ENCODE results near the gene HOXB2.

Gene HOXB2

DNA sequence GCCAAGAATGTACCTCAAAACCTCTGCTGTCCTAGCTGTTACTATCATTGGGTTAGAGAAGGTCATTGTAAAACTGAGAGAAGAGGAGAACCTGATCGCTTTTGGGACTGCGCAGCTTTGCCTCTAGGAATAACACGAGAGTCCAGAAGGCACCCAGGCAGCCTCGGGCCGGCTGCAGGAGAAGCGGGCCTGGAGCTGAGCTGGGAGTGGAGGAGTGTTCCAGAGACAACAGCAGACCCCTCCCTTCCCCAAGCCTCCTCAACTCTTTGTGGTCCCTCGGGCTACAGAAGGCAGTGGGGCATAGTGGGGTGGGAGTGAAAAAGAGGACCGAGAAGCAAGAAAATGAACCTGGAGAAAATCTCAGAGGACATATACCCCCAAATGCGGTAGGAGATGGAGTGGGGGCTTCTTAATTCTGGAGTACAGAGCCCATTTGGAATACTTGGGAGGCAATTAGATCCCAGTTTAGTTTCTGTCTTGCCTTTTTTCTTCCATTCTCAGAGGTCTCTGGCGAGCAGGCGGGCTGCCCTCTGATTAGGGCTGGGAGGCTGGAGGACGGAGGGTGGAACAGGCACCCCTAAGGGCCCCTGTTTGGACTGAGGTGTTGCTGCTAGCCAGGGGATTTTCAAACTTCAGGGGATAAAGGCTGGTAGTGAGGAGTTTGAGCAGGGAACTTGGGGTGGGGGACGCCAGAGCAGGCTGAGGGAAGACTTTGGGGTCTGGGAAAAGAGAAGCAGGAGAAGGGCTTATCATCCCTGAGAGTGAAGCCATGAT, 13.3 kb upstream of the HOXB2 start:
- no peak overlapping the region for H3K4me3 ChIP-seq
- no peak overlapping the region for H3K9ac ChIP-seq
- peaks cover 0 to 73% (median 28%) of the 10 kb centered on the region in 11 experiments; a peak in 15 of 22 replicates for H4K20me1 ChIP-seq
- peaks cover 96 to 100% (median 100%) of the 10 kb centered on the region in 11 experiments for H3K27me3 ChIP-seq
- H3K36me3 ChIP-seq, result no peaks in the 10 kb centered on the region
- H3K27ac ChIP-seq, result no peak overlapping the region
- H3K9me3 ChIP-seq (replicated peaks in 1 of 11), result no peaks in the 10 kb centered on the region
- H3K4me2 ChIP-seq, result no peak overlapping the region
- no peak for TF ChIP-seq Cebpa-rat (IDR thresholded peaks at IDR 0.05)
- no peaks in the 10 kb centered on the region for H3K4me1 ChIP-seq

DNA sequence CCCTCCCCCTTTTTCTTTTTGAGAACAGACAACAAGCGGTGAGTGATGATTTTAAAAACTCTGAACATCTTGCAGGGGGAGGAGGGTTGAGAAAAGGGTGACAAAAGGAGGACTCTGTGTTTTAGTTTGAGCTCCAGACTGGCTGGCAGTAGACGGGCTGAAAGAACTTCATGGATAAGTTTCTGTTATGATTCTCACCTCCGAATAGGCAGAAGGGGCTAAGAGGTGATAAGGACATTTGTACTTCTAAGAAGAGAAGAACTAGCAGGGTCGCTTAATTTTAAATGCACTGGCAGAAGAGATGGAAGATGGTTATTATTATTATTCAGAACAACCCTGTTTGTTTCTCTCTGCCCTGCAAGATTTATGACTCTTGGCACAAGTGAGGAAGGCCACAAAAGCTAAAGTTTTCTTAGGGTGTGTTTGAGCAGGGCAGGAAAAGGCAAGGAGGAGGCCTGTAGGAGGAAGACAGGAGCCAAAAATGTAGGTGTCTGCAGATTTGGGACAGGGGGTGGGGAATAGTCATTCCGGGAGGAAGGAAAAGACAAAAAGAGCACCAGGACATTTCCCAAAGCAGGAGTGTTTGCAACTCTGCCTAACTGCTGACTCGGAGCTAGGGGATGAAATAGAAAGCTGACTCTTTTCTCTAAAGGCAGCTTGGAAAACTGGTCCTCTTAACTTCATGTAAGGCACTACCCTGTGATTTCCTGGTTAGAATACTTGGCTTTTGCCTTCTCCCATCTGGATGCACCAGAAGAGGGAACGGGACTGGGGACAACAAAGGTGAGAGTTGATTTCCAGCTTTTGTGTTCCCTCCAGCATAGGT, 11.9 kb upstream of the HOXB2 start:
- H3K4me3 ChIP-seq, result no peak overlapping the region
- H4K20me1 ChIP-seq, result peaks cover 0 to 72% (median 34%) of the 10 kb centered on the region in 11 experiments; a peak in 15 of 22 replicates
- H3K27ac ChIP-seq, result no peak overlapping the region
- H3K4me2 ChIP-seq, result no peak overlapping the region
- TF ChIP-seq Cebpa-rat (IDR thresholded peaks at IDR 0.05), result no peak
- no peak overlapping the region for H3K9ac ChIP-seq
- no peaks in the 10 kb centered on the region for H3K9me3 ChIP-seq (replicated peaks in 1 of 11)
- no peaks in the 10 kb centered on the region for H3K36me3 ChIP-seq
- H3K4me1 ChIP-seq, result no peaks in the 10 kb centered on the region
- peaks cover 95 to 100% (median 100%) of the 10 kb centered on the region in 11 experiments for H3K27me3 ChIP-seq

DNA sequence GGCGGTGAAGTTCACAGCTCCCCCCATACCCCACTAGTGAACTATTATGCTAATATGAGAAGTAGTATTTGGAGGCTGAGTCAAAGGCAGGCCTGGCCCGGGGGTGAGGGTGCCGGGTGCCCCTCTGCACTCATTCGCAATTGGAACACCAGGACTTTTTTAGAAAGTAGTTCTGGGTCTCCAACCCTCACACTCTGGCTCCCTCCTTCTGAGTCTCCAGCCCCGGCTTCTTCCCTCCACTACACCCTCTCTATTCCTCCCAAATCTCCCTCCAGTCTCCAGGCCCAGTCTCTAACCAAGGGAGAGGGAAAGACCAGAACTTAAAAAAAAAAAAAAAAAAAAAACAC, 11.3 kb upstream of the HOXB2 start:
- Histone ChIP-seq H3K27ac (no peak overlapping the region), H3K9me3 (replicated peaks in 1 of 11) (no peaks in the 10 kb centered on the region), H4K20me1 (peaks cover 0 to 72% (median 34%) of the 10 kb centered on the region in 11 experiments; a peak in 15 of 22 replicates), H3K9ac (no peak overlapping the region), H3K4me3 (no peak overlapping the region), H3K36me3 (no peaks in the 10 kb centered on the region), H3K4me2 (no peak overlapping the region), H3K4me1 (no peaks in the 10 kb centered on the region), H3K27me3 (peaks cover 95 to 100% (median 99%) of the 10 kb centered on the region in 11 experiments)
- TF ChIP-seq Cebpa-rat (IDR thresholded peaks at IDR 0.05), result no peak

DNA sequence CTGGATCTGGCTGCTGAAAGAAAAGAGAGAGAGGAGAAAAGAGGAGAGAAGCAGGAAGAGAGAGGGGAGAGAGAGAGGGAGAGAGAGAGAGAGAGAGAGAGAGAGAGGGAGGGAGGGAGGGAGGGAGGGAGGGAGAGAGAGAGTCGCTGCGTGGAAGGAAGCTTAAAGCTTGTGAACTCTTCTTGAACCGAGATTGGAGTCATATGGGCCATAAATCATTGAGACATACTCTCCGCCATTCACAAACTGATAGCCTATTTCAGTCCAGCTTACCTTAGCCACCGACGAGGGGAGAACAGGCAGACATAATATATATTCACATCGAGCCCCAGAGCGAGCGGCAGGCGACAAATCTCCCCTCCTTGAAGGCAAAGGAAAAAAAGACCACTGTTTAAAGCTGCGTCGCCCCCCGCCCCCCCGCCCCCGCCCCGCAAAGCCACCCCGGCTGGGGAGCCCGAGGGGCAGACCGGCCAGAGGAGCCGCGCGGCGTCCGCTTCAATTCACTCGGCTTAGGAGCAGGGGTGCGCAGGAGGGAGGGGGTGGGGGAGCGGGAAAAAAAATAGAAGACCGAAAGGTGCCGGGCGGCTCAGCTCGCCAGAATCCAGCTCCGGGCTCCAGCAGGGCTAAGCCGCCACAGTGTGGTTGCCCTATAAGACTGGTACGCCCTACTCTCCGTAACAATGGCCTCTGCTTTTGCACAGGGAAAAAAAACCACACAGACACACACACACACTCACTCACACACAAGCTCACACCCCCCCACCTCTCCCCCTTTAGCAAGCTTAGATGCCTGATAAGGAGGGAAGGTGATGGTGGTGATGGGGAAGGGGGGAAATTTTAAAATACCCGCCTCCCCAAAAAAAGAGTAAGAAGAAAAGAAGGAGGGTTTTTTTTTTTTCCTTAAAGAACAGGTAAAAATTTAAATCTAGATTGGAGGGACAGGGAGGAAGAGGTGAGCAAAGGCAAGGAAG, 10.6 kb upstream of the HOXB2 start:
- no peaks in the 10 kb centered on the region for H3K4me1 ChIP-seq
- H3K9ac ChIP-seq, result no peak overlapping the region
- H3K27ac ChIP-seq, result no peak overlapping the region
- TF ChIP-seq Cebpa-rat (IDR thresholded peaks at IDR 0.05), result no peak
- H3K27me3 ChIP-seq, result peaks cover 90 to 100% (median 97%) of the 10 kb centered on the region in 11 experiments
- no peak overlapping the region for H3K4me2 ChIP-seq
- peaks cover 0 to 71% (median 34%) of the 10 kb centered on the region in 11 experiments; a peak in 15 of 22 replicates for H4K20me1 ChIP-seq
- no peaks in the 10 kb centered on the region for H3K36me3 ChIP-seq
- H3K9me3 ChIP-seq (replicated peaks in 1 of 11), result no peaks in the 10 kb centered on the region
- H3K4me3 ChIP-seq, result no peak overlapping the region

DNA sequence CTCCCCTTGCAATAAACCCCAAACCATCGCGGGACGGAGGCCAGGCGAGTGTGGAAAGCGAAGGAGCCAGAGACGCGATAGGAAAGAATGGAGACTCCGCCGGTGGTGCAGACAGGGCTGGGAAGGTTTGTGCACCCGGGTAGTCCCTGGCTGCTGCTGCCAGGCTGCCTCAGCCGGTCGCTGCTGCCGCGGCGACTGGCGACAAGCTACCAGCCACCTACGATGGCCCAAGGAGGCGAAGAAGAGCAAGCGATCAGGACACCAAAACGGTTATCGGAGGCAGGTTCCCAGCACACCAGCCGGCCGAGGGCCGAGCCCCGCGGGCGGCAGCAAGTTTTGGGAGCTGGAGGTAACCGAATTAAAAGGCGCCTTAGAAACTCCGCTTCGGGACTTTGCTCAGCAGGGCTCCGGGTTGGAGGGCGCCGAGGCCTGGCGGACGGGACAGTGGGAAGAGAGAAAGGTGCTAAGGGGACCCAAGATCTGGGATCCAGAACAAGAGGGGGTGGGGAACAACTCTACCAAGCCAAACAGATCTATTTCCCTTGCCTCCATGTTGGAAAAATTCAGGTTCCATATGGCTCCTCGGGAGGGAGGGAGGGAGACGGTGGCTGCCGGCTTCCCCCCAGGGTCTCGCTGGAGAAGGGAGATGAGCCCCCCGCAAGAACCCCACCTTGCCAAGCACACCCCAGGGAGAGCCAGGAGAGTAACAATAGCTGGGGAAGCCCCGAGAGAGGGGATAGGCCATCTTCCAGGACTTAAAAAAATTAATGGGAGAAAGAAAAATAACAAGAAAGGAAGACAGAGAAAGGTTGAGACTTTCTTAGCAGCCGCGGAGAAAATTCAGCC, 9.7 kb upstream of the HOXB2 start:
- H3K4me3 ChIP-seq, result no peak overlapping the region
- H3K4me2 ChIP-seq, result no peak overlapping the region
- no peaks in the 10 kb centered on the region for H3K4me1 ChIP-seq
- no peak for TF ChIP-seq Cebpa-rat (IDR thresholded peaks at IDR 0.05)
- H4K20me1 ChIP-seq, result peaks cover 0 to 70% (median 27%) of the 10 kb centered on the region in 11 experiments; a peak in 15 of 22 replicates
- no peaks in the 10 kb centered on the region for H3K9me3 ChIP-seq (replicated peaks in 1 of 11)
- H3K9ac ChIP-seq, result no peak overlapping the region
- no peak overlapping the region for H3K27ac ChIP-seq
- H3K36me3 ChIP-seq, result no peaks in the 10 kb centered on the region
- peaks cover 90 to 100% (median 97%) of the 10 kb centered on the region in 11 experiments for H3K27me3 ChIP-seq

DNA sequence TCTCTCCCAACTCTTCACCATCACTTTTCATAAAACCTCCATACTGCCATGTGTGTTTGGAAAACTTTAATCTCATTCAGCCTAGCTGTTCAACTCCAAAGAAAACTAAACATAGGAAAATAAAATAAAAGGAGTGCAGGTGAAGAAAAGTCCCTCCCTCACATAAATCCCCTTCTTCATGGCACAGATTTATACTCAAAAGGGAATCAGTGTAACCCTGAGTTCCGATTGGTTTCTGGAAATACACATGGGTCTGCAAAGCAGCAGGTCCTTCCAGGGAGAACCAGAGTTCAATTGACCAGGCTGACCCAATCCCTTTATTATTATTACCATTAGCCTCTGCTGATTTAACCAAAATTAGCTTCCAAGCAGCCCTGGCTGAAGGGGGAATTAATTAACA, 8.9 kb upstream of the HOXB2 start:
- no peak overlapping the region for H3K4me2 ChIP-seq
- TF ChIP-seq Cebpa-rat (IDR thresholded peaks at IDR 0.05), result no peak
- H3K27me3 ChIP-seq, result peaks cover 90 to 100% (median 97%) of the 10 kb centered on the region in 11 experiments
- no peak overlapping the region for H3K4me3 ChIP-seq
- no peaks in the 10 kb centered on the region for H3K9me3 ChIP-seq (replicated peaks in 1 of 11)
- H3K36me3 ChIP-seq, result no peaks in the 10 kb centered on the region
- no peaks in the 10 kb centered on the region for H3K4me1 ChIP-seq
- peaks cover 0 to 67% (median 24%) of the 10 kb centered on the region in 11 experiments; a peak in 14 of 22 replicates for H4K20me1 ChIP-seq
- H3K9ac ChIP-seq, result no peak overlapping the region
- no peak overlapping the region for H3K27ac ChIP-seq

DNA sequence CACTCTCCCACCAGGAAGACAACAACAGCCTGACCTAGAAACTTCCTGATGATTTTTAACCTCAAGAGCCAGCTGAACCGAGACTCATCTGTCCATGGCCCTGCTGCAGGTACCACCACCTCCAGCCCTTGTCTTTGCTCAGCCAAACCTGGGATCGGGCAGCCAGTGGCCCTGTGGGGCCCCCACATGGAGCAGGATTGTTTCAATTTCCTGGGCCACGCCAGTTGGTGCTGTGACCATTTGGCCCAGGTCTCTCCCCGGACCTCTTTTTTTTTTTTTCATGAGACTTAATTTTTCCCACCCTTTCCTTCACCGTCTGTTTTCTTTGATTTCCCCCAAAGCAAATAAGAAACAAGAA, 8.3 kb upstream of the HOXB2 start:
- Histone ChIP-seq H3K9ac (no peak overlapping the region), H3K4me1 (no peaks in the 10 kb centered on the region), H3K4me3 (no peak overlapping the region), H3K27ac (no peak overlapping the region), H3K27me3 (peaks cover 90 to 100% (median 97%) of the 10 kb centered on the region in 11 experiments), H3K36me3 (no peaks in the 10 kb centered on the region), H3K9me3 (replicated peaks in 1 of 11) (no peaks in the 10 kb centered on the region), H3K4me2 (no peak overlapping the region), H4K20me1 (peaks cover 0 to 67% (median 24%) of the 10 kb centered on the region in 11 experiments; a peak in 14 of 22 replicates)
- TF ChIP-seq Cebpa-rat (IDR thresholded peaks at IDR 0.05), result no peak

Measured in BLaER1 treated with 17β-estradiol and CSF1 and Interleukin-3, amounts not matched to agents 10 nM and 100 nM (cell line).